Brain microvascular endothelial cell (primary cell): ENCODE measurements around the gene UBL3.

ENCODE experiments used
- DNase-seq: peaks from one replicate; pipeline ENCODE4 v3.0.0-alpha.2; 2020
- H3K27ac ChIP-seq: fragments of 250-450 bp; sonication (Bioruptor Pico); 2 replicates; pipeline ENCODE4 v1.5.1; 2020; ENCODE audit warnings: mild to moderate bottlenecking, moderate library complexity
- H3K27me3 ChIP-seq: fragments of 250-450 bp; sonication (Bioruptor Pico); replicated peaks from 2 replicates; pipeline ENCODE4 v1.5.1; 2020; ENCODE audit warnings: mild to moderate bottlenecking
- H3K36me3 ChIP-seq: fragments of 250-450 bp; sonication (Bioruptor Pico); replicated peaks from 2 replicates; pipeline ENCODE4 v1.5.1; 2020; ENCODE audit warnings: mild to moderate bottlenecking
- H3K4me3 ChIP-seq: 2 replicates; pipeline ENCODE4 v1.5.1; 2011; ENCODE audit warnings: low read depth, mild to moderate bottlenecking, control low read depth, low read length, moderate library complexity
- in situ Hi-C: cut with HindIII; loops from 2 replicates; pipeline ENCODE4 v1.10.0; 2017; ENCODE audit warnings: low sequenced_read_pairs, low pct_ligation_motif_present
- TF ChIP-seq, protein P1 (sequence below): IDR thresholded peaks from 2 replicates; pipeline ENCODE4 v1.5.1; 2011; ENCODE audit warnings: low read depth, mild to moderate bottlenecking, moderate library complexity, low read length, control low read depth, inconsistent platforms; ENCODE audit errors: missing control alignments

Gene UBL3

DNA sequence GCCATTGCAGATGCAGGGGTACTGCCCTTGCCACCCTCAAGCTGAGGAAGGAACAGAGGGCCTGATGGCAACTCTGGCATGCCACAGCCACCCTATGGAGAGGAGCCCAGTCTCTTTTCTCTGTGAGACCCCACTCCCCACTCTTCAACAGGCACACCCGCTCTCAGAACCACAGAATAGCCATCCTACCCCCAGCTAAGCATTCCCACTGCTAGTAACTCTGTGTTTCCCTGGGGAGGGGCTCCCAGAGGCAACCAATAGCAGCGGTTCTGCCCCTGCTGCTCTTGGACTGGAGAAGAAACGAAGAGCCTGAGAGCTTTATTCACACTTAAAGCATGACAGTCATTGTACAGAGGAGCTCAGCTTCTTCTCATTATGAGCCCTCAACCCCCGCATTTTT is 49.3 kb downstream of the UBL3 start:
- TF ChIP-seq, protein P1, sequence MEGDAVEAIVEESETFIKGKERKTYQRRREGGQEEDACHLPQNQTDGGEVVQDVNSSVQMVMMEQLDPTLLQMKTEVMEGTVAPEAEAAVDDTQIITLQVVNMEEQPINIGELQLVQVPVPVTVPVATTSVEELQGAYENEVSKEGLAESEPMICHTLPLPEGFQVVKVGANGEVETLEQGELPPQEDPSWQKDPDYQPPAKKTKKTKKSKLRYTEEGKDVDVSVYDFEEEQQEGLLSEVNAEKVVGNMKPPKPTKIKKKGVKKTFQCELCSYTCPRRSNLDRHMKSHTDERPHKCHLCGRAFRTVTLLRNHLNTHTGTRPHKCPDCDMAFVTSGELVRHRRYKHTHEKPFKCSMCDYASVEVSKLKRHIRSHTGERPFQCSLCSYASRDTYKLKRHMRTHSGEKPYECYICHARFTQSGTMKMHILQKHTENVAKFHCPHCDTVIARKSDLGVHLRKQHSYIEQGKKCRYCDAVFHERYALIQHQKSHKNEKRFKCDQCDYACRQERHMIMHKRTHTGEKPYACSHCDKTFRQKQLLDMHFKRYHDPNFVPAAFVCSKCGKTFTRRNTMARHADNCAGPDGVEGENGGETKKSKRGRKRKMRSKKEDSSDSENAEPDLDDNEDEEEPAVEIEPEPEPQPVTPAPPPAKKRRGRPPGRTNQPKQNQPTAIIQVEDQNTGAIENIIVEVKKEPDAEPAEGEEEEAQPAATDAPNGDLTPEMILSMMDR, result no peak
- Histone ChIP-seq H3K27me3 (no peaks in the 10 kb centered on the region), H3K27ac (no peak overlapping the region), H3K36me3 (no peaks in the 10 kb centered on the region), H3K4me3 (no peak overlapping the region)
- no peak for DNase-seq
- in situ Hi-C loops, result no loop called here

DNA sequence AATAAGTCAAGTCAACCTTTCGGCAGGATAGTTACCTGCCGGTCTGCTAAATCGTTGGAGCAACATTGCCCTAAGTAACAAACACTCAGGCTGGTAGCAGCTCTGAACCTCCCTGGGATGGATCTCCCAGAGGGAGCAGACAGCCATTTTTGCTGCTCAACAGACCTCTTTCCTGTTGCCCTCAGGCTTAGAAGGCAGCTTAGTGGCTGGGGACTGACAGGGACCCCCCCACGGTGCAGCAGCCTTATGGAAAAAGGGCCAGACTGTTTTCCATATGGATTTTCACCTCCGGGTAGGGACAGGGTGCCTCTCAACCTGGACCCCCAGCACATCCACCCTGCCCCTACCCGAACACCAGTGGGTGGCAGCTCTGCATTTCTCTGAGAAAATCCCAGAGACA is 49.7 kb downstream of the UBL3 start:
- Histone ChIP-seq H3K27ac (no peak overlapping the region), H3K4me3 (no peak overlapping the region), H3K27me3 (no peaks in the 10 kb centered on the region), H3K36me3 (no peaks in the 10 kb centered on the region)
- in situ Hi-C loops, result no loop called here
- TF ChIP-seq, protein P1, result no peak
- DNase-seq, result no peak

DNA sequence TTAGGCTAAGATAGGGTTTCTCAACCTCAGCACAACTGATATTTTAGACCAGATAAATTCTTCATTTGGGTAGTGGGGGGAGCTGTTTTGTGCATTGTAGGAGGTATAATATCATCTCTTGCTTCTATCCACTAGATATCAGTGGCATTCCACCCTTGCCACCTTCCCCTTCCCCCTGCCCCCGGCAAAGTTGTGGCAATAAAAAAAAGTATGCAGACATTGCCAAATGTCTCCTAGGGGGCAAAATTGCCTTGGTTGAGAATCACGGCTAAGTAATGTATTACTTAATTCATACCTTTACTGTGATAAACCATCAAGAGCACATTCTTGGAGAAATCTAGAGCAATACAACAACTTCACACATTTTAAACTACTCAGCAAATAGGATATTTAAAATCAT is 51.4 kb downstream of the UBL3 start:
- Histone ChIP-seq H3K27ac (no peak overlapping the region), H3K36me3 (no peaks in the 10 kb centered on the region), H3K4me3 (no peak overlapping the region), H3K27me3 (no peaks in the 10 kb centered on the region)
- no peak for DNase-seq
- in situ Hi-C loops, result no loop called here
- TF ChIP-seq, protein P1, result no peak

DNA sequence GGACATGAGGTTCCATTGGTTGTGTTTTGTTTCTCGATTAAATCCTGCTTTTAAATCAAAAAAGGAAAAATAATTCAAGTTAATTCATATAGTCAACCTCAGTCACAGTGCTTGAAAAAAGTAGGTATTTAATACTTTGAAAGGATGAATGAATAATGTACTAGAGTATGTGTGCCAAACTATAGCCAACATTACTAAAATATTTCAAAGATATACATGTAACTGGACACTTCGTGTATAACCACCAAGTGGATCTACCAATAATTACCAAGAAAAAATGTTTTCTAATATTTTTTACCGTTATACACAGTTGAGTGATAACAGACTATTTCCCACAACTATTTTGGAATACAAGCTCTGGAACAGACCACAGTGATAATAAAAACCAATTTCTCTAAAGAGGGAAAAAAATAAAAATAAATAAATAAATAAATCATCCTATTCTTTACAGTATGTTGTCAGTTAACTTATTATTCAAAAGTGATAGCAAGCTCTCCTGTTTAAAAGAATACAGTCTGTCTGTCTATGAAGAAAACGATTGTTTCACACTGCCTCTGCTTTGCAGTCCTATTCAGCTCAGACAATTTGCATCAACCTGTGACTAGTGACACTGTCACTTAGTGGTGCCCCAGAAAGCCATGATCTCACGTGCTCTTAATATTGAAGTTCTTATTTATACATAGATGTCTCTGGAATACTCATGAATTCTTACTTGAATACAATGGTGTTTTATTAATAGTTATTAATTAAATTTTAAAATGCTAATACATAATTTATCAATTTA is 58.2 kb downstream of the UBL3 start:
- TF ChIP-seq, protein P1, result no peak
- in situ Hi-C loops, result no loop called here

DNA sequence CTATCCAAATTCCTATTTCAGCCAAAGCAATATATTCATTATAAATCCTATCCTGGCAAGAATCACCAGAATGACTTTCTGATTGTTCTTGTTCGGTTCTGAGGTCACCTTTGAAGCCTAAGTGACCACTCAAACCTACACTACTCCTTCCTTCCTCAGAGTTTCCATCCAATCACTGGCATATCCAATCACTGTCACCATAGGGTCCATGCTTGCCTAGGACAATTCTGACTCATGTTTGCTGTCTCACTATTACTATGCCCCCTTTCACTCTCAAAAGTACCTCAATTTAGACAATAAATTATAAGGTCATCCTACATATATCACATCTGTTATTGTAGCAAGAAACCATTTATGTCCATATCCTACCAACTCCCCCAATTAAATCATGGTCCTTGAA is 58.9 kb downstream of the UBL3 start:
- DNase-seq, result no peak
- H3K27me3 ChIP-seq, result no peaks in the 10 kb centered on the region
- TF ChIP-seq, protein P1, result no peak
- H3K27ac ChIP-seq, result no peak overlapping the region
- H3K36me3 ChIP-seq, result no peaks in the 10 kb centered on the region
- H3K4me3 ChIP-seq, result no peak overlapping the region
- in situ Hi-C loops, result no loop called here

More for the DNA sequence above, 58.2 kb downstream of the UBL3 start:
- no peaks in the 10 kb centered on the region for H3K36me3 ChIP-seq
- no peak for DNase-seq
- H3K27me3 ChIP-seq, result no peaks in the 10 kb centered on the region
- H3K27ac ChIP-seq, result no peak overlapping the region
- no peak overlapping the region for H3K4me3 ChIP-seq

DNA sequence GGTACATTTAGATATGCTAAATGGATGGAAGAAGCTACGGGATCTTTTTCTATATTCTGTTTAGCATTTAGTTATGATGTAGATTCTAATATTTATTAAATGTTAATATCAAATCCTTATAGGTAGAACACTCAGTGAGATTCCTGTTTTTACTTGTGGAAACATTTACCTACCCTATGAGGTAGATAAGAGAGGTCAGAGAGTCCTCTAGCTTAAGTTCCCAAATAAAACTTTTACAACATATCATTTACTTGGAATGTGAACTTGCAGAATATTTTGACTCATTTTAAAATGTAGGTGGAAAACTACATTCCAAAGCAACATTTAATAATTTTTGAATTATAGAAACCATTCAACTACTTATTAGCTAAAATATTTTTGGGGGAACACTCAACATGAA is 63.7 kb downstream of the UBL3 start:
- H3K27me3 ChIP-seq, result no peaks in the 10 kb centered on the region
- no peak overlapping the region for H3K27ac ChIP-seq
- no peaks in the 10 kb centered on the region for H3K36me3 ChIP-seq
- TF ChIP-seq, protein P1, result no peak
- DNase-seq, result no peak
- in situ Hi-C loops, result no loop called here
- H3K4me3 ChIP-seq, result no peak overlapping the region
